SHP77 (cell line): Measurements from ENCODE around the gene MCC.
A peak's percentile ranks its signal among the peaks of the same experiment; 100 is the strongest.

Source experiments
- DNase-seq, 2 experiments: peaks; one replicate each; lab custom pipeline; 2025; lab: John Stamatoyannopoulos, UW

MCC gene

DNA sequence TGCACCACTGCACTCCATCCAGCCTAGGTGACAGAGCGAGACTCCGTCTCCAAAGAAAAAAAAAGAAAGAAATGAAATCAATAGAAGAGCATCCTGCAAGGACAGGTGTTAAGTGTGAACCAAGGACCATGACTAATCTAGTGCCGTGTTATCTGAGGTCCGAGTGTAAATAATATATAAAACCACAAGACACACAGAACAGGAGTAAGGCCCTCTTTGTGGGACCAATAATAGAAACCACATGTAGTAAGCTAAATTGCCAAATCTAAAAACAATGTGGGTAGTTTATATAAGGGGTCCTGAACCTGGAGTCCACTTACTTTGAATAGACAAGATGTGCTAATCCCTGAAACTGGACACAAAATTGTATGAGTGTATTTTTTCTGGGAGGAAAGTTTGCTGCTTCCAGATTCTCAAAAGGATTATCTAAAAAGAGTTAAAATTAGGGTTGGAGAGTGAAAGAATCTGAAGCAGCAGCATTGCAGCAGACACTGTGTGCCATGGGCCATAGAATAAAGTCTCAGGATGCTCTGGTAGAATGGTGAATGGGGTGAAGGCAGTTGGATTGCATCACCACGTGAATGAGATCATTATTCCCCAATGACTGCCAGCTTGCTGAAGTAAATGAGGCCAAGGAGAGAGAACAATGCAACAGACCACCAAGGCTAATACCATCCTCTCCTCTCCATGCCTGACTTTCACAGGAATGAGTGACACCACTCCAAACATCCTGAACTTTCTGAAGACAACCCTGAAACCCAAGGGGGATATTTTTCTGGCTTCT is 288.9 kb downstream of the MCC start:
- no peak for DNase-seq

DNA sequence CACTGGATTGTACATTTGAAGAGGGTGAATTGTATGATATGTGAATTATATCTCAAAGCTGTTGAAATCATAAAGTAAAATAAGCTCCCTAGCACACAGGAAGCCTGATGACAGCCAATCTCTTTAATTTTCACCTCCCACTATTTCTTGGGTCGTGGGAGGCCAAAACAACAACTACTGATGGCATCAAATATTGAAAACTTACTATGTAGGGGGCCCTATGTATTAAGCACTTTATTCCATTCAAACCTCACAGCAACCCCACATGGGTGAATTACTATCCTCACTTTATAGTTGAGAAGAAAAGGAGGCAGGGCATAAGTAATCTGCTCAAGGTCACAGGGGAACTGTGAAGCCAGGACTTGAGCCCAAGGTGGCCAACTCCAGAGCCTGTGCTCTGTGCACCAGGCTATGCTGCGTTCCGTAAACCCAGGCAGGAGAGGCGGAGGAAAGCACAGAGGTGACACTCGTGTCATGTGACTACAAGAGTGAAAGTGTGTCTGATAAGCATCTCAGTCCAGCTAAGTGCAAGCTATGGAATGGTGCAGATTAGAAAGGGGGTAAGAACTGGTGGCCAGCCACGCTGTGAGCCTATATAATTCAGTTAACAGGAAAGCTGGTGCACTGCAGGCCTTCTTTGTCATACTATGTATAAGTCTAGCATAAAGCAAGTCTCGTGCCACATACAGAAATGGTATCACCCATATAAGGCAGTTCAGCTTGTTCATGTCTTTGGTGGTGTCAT is 290.6 kb downstream of the MCC start:
- no peak for DNase-seq

DNA sequence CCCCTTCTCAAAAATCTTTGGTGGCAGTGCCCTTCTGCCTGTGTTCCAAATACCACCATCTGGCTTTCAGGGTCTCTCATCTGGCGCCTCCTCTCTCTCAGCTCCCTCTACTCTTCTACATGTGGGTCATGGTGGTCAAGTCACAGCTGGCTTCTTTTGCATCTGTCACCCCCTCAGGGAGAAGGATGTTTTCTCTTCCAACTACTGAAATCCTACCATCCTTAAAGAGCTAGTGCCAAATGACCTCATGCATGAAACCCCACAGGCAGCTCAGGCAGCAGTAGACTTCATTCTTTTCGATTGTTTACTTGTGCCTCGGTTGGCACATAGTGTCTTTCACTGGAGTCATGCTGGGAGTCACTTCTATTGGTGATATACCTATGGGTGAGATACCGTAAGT is 292.5 kb downstream of the MCC start:
- no peak for DNase-seq

DNA sequence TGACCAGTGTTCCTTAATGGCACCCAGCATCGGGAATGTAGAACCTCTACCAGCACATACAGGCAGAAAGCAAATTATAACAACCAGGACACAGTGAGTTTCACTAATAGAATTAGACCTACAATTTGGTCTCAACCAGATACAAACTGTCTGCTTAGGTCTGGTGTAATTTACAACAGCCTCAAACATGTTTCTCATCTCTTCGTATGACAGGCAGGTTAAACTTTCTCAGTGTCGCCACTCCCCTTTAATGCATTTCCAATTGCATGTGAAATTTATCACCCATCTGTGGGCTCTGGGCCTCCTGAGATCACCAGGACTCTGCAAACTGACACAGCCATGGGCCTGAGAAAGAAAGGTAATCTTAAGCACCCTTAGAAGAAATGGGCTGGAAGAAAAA is 293.0 kb downstream of the MCC start:
- no peak for DNase-seq

DNA sequence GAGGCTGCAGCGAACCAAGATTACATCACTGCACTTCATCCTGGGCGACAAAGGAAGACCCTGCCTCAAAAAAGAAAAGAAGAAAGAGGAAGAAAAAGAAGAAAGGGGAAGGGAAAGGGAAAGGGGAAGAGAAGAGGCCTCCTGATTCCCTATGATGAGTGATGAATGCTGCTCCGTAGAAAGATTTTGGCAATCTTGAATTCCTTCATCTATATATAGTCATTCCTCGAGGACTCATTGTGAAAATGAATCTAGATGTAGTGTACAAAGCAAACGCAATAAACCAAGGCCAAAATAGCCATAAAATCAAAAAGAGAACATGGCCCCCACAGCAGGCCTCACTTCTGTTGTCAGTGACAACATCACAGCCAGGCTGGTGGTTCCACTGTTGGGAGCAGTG is 293.7 kb downstream of the MCC start:
- no peak for DNase-seq

DNA sequence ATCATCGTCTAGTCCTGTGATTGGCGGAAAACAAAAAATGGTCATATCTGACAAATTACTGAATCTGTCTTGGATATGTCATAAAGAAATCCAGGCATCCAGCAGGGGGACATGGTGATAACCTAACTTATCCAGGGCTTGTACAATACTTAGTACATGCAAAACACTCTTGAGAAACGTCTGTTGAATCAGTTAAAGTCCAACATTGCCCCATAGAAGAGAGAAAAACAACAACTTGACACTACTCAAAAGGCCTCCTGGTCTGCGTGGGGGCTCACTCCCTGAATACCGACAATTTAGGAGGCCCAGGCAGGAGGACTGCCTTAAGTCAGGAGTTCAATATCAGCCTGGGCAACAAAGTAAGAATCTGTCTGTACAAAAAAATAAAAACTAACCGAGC is 294.1 kb downstream of the MCC start:
- DNase-seq = no peak

DNA sequence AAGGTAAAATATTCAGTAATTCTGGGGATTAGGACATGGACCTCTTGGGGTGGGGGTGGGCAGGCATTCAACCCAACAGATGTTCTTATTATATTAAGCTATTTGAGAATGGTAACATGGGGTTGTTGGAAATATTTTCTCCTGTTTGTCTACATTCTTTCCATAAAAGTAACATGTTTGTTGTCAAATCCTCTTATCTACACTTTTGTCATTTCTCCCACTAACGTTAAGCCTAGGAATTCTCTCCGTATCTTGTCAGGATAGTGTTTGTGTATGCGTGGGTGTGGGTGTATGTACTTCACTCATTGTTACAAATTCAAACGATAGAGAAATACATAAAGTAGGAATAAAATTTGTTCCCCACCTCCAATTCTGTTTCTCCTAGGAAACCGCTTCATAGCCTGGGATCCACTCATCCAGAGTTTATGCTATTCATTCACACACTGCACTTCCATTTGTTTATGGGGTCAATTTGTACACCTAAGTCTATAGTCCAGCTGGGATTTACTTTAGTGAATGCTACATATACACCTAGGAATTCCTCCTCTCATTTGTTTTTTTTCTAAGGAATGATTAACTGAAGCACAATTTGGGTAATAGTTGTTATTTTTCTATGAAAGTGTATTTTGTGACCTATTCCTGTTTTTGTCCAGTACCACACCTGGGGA is 294.8 kb downstream of the MCC start:
- DNase-seq = no peak

DNA sequence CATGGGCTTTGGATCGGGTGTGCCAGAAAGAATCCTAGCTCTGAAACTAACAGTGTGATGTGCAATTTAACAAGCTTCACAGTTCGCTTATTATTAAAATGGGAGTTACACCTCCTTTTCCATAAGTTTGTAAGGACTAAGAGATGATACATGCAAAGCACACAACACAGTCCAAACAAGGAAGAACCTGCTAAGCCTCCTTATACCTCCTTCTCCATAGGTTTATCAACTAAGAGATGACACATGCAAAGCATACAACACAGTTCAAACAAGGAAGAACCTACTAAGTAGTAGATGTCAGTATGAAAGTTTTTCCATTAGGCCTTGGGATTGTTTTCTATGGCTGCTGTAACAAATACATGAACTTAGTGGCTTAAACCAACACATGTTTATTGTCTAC is 295.7 kb downstream of the MCC start:
- no peak for DNase-seq

DNA sequence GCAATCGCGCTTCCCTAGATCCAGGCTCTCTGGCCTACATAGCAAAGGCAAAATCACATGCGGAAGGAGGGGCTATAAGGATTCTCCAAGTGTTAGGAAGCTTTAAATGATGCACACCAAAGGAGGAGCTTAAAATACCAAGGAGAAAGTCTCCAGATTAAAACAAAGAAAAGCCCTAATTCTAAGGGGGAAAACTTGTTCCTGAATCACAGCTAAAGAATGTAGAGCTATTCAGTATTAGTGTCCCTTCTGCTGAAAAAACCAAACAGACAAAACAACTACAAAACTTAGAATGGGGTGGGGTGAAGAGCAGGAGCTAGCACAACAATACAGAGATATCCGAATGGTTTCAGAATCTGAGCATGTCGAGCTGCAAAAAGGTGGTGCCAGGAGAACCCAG is 297.9 kb downstream of the MCC start:
- no peak for DNase-seq

DNA sequence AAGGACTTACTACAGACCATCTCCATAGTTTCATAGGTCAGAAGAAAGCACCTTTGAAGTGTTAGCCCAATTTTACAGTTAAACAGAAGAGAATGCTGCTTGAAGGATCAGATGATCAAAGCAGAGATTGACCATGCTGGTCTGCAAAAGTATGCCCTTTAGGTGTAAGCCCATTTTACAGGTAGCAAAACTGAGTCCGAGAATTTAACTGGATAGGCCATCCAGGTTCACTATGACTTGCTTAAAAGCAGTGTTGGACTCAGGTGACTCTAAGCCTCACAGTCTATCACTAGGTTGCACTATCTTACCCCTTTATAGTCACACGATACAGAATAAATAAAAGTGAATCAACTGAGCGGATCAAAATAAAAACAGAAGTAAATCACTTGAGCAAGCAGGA is 299.0 kb downstream of the MCC start:
- DNase-seq = no peak

DNA sequence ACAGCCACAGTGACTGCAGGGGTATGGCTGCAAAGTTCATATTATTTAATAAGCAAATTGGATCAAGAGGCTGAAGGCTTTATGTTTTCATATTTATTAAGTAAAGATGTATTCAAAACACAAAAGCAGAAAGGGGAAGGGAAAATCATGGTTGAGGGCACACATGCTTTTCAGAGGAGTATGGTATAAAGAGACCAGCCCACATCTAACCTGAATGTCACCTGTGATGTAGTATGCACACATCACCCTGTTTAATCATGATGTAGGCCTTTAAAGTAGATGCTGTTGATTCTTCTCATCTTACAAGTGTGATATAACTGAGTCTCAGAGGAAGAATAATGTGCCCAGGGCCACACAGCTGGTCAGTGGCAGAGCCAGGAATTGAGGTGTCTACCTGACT is 299.8 kb downstream of the MCC start:
- no peak for DNase-seq

DNA sequence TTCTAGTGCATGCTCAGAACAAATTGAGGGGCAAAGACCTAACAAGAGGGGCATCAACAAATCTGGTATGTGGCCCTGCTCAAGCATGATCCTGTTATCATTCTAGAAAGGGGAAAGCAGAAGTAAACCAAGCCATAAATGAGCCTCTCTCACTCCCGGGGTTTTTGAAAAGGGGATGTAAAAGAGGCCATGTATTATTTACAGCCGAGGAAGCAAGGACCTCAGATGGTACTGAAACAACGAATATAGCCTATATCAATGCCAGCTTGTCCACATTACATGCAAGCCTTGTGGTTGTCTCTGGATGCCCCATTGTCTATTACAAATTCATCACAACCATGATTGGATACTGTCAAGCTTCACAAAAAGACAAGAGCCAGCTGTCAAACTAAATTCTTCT is 300.3 kb downstream of the MCC start:
- DNase-seq = no peak

DNA sequence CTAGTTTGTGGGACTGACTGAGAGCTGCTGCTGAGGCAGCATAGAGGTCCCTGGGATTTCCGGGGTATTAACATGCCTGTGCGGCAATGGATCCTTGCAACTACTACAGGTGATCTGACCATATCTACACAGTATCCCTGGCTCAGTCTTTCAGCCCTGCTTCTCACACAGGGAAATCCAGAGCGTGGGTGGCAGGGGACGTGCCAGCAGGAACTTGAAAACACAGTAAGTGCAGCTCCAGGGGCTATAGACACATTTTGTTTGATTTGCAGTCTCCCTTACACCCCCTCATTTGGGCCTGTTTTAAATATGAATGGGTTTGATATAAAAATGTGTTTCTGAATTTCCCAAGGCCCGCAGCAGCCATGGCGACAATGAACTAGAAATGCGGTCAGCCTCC is 302.2 kb downstream of the MCC start:
- DNase-seq = no peak

DNA sequence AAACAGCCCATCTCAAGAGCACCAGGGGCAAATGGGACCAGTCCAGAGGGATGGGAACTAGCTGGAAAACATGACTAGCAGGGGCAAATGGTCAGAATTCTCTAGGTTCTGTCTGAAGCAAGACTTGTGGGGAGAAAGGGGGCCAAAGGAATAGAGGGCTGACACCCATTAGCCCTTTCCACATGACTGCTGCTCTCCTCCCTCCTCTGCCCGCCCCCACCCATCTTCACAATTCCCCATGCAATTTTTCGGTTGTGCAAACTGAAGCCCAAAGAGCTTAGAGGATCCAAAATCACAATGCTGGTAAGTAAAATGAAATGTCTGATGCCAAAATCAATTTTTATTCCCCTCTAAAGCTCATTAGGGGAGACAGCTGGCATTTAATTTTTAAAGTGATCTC is 304.6 kb downstream of the MCC start:
- no peak for DNase-seq

DNA sequence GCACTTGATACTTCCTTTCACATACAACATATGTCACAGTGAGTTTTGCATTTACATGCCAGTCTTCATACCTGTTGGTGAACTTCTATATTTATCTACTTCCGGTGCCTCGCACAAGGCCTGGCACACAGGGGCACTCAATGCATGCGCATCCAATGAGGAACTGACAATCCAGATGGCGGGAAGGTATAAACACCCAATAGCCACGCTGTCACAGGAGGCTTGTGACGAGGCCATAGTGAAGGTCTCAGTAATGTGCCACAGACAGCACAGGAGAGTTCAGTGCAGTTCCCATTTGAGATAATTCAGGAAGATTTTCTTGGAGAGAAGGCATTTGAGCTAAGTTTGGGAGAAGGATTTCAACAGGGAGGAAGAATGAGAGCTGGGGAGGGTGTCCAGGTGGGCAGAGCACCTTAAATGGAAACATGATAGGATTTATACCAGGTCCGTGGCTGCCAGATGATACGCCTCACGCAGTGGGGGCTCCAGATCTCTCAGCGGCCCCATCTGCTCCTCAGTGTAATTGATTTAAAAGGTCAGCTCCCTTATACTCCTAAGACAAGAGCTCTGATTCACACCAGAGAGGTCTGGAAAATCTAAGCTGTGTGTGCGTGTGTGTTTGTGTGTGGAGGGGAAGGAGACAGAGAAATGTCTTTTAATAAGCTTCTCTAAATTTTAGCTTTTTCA is 305.5 kb downstream of the MCC start:
- DNase-seq = no peak

DNA sequence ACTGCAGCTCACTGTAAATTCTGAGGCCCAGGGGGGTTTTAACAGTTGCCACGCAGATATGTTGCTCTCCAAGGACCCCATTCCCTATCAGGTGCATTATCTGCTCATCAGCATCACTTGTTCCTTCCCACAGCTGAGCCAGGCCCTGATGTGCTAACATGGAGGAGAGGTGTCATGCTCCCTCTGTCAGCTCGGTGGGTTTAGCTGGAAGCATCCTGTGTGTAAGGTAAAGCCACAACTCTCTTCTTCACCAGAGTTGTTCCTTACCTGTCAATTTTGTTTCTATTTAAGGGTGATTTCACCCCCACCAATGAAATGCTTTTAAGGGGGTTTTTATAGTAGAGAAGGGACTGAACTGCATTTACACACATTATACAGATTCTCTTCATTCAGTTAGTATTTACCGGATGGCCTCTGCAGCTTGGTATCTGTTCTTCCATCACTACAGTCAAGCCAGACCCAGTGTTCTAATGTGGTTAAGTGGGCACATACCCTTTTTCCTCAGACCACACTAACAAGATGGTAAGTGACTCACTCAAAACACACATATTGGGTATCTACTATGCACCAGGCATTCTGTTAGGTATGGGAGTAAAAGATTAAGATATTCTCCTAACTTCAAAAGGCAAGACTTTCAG is 306.3 kb downstream of the MCC start:
- no peak for DNase-seq

DNA sequence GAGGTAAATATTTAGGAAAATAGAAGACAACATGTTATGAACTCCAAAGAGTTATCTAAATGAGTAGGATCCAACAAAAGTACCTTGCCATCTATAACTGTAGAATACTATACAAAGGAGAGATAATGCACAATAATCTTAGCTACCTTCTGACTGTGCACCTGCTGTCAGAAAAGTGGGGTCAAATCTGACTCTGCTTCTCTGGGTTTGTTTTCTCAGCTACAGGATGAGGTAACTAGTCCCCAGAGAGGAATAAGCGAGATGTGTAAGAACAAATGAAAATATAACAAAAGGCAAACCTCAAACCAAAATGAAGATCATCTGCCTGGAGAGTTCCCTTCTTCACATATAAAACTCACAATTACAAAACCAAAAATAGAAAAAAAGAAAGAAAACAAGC is 306.8 kb downstream of the MCC start:
- no peak for DNase-seq

DNA sequence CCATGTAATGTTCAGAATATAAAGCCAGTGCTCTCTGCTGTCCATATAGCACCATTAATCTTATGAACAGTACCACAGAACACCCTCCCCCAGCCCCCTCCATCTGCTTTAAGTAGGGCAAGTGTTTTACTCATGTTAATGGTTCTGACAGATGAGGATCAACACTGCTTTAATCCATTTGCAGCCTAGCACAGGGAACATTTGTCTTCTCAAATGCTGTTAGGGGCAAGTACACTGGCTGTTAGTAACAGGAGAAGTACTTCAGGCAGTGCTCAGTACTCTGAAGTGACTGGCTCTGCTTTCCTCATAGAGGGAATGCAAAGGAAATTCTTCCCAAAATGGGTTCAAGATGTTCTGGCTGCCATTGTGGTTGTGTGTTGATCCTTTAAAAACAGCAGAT is 309.1 kb downstream of the MCC start:
- no peak for DNase-seq

DNA sequence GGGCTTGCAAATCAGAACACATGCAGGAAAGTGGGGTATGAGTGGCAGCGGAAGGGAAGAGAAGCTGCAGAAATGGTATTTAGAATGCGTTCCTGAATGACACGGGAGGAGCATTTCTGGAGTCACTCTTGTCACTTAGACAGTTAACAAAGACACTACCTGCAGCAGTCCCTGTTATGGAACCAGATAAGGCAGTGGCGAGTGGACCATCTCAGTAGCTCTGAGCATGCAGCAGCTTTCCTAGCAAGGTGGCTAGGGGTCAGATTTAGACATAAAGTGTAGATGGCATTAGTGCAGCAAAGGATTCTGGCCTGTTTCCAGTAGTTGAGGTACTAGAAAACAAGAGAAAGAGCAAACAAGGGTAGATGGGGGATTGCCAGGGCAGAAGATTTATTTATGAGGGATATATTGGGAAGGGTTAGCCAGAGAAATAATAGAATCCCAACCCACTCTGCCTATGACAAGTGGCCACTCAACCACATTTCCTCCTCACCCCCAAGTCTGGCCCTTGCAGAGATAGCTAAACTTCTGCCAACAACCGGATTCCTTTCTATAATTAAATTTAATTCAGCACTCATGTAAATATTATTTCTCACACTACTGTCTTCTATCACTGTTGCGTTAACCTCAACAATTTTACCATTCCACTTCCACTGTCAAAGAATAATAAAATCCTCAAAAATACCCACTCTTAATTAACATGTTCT is 310.0 kb downstream of the MCC start:
- peak; percentile 10 to 39 for DNase-seq

DNA sequence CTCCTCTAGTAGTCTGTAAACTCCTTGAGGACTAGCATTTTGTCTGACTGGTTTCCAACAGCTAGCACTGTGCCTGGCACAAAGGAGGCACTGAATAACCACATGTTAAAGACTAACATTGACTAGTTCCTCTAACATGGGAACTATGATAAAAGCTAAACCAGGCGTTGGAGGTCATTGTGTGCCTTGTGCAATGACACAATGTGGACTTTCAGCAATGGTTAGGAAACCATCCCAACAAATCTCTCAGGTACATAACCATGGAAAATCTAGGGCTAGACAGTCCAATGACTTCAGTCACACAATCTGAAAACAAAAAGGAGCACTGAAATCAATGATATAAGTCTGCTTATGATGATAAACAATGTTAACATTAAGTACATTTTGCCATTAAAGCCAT is 311.0 kb downstream of the MCC start:
- DNase-seq = no peak

DNA sequence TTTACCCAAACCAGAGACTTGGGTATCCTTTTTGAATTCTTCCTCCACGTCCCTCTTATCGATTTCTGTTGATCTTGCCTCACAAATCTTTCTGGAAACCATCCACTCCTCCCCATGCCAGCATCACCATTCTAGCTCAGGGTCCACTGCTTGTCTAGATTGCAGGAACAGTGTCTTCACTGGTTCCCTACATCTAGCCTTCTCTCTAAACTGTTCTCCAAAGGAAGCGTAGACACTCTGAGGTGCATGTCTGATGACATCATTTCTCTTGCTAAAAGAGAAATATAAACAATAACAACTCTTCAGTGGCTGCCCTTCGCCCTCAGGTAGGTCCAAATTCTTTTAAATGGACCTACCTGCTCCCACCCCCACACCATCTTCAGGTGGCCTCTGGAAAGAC is 311.5 kb downstream of the MCC start:
- DNase-seq = no peak

DNA sequence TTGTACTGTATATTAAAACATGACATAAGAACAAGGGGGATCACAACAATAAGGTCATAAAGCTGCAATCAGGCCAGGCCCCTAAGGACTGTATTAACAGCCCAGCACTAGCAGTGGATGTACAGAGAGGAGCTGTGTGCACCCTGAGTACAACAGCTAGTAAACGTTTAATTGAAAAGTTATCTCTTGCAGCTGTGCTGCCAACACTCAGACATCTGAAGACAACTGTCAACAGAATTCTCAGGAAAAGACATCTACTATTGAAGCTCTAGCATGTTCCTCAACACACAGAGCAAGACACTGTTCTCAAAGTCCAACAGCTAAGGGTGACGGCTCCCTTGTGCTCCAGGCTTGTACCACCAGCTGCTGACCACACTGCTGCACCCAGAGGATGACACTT is 312.1 kb downstream of the MCC start:
- DNase-seq = no peak
